SK-N-SH treated with all-trans-retinoic acid at 6 μM for 48 hours (cell line): Measurements from ENCODE around the gene CCRL2.

Experiments
- ATAC-seq: fragments of 200-7000 bp; cut with Tn5 transposase; 3 replicates; pipeline ENCODE4 v1.9.1; 2020; ENCODE audit warnings: mild to moderate bottlenecking, moderate library complexity
- ARNTL ChIP-seq: fragments of 450-650 bp; formaldehyde crosslinking; IDR thresholded peaks from 2 replicates; pipeline ENCODE4 v1.5.0; 2020; ENCODE audit warnings: low read depth, mild to moderate bottlenecking, moderate library complexity, borderline replicate concordance
- BACH2 ChIP-seq: fragments of 250-450 bp; sonication (Bioruptor Pico); IDR thresholded peaks from 2 replicates; pipeline ENCODE4 v1.9.0; 2021; ENCODE audit warnings: mild to moderate bottlenecking, borderline replicate concordance
- CSDC2 ChIP-seq: fragments of 250-450 bp; sonication (Bioruptor Pico); IDR thresholded peaks from 2 replicates; pipeline ENCODE4 v1.5.0; 2020; ENCODE audit warnings: mild to moderate bottlenecking, moderate library complexity
- CSRNP3 ChIP-seq: fragments of 250-450 bp; sonication (Bioruptor Pico); IDR thresholded peaks from 2 replicates; pipeline ENCODE4 v1.5.1; 2021; ENCODE audit warnings: mild to moderate bottlenecking, moderate library complexity
- ESRRG ChIP-seq: fragments of 250-450 bp; sonication (Bioruptor Pico); IDR thresholded peaks from 2 replicates; pipeline ENCODE4 v1.6.1; 2021; ENCODE audit warnings: mild to moderate bottlenecking
- GLIS3 ChIP-seq: fragments of 250-450 bp; sonication (Bioruptor Pico); IDR thresholded peaks from 2 replicates; pipeline ENCODE4 v1.5.0; 2020; ENCODE audit warnings: mild to moderate bottlenecking, moderate library complexity
- ISL1 ChIP-seq: fragments of 250-450 bp; sonication (Bioruptor Pico); IDR thresholded peaks from 2 replicates; pipeline ENCODE4 v2.1.2; 2022; ENCODE audit warnings: mild to moderate bottlenecking, moderate library complexity
- PATZ1 ChIP-seq: fragments of 250-450 bp; sonication (Bioruptor Pico); IDR thresholded peaks from 2 replicates; pipeline ENCODE4 v1.8.0; 2020; ENCODE audit warnings: mild to moderate bottlenecking, moderate library complexity, borderline replicate concordance
- PPARA ChIP-seq: fragments of 250-450 bp; sonication (Bioruptor Pico); IDR thresholded peaks from 2 replicates; pipeline ENCODE4 v1.5.0; 2020; ENCODE audit warnings: mild to moderate bottlenecking, borderline replicate concordance
- RARB ChIP-seq: fragments of 250-450 bp; sonication (Bioruptor Pico); IDR thresholded peaks from 2 replicates; pipeline ENCODE4 v1.8.0; 2021; ENCODE audit warnings: mild to moderate bottlenecking, moderate library complexity
- SNAI2 ChIP-seq: fragments of 250-450 bp; sonication (Bioruptor Pico); IDR thresholded peaks from 2 replicates; pipeline ENCODE4 v1.5.0; 2020; ENCODE audit warnings: mild to moderate bottlenecking, moderate library complexity
- TCF4 ChIP-seq: fragments of 250-450 bp; sonication (Bioruptor Pico); IDR thresholded peaks from 2 replicates; pipeline ENCODE4 v1.8.0; 2021; ENCODE audit warnings: mild to moderate bottlenecking, moderate library complexity, borderline replicate concordance
- TOX ChIP-seq: fragments of 250-450 bp; sonication (Bioruptor Pico); IDR thresholded peaks from 2 replicates; pipeline ENCODE4 v1.8.0; 2021; ENCODE audit warnings: mild to moderate bottlenecking, moderate library complexity, borderline replicate concordance
- ZC3H10 ChIP-seq: fragments of 250-450 bp; sonication (Bioruptor Pico); IDR thresholded peaks from 2 replicates; pipeline ENCODE4 v1.5.1; 2021; ENCODE audit warnings: mild to moderate bottlenecking, moderate library complexity
- ZFP3 ChIP-seq: fragments of 250-450 bp; sonication (Bioruptor Pico); IDR thresholded peaks from 2 replicates; pipeline ENCODE4 v1.5.0; 2020; ENCODE audit warnings: mild to moderate bottlenecking, moderate library complexity
- ZFP30 ChIP-seq: fragments of 450-650 bp; formaldehyde crosslinking; IDR thresholded peaks from 2 replicates; pipeline ENCODE4 v1.5.0; 2022; ENCODE audit warnings: mild to moderate bottlenecking, moderate library complexity
- ZNF565 ChIP-seq: fragments of 450-650 bp; formaldehyde crosslinking; conservative IDR thresholded peaks from 2 replicates; pipeline ENCODE4 v1.5.0; 2020; ENCODE audit warnings: low read depth, mild to moderate bottlenecking, moderate library complexity
- ZNF70 ChIP-seq: fragments of 450-650 bp; formaldehyde crosslinking; IDR thresholded peaks from 2 replicates; pipeline ENCODE4 v1.5.0; 2020; ENCODE audit warnings: mild to moderate bottlenecking, moderate library complexity
- ZNF8 ChIP-seq: fragments of 450-650 bp; formaldehyde crosslinking; IDR thresholded peaks from 2 replicates; pipeline ENCODE4 v1.5.0; 2020; ENCODE audit warnings: mild to moderate bottlenecking, moderate library complexity
- TF ChIP-seq, protein P1 (sequence below): fragments of 250-450 bp; sonication (Bioruptor Pico); IDR thresholded peaks from 2 replicates; pipeline ENCODE4 v1.5.1; 2020; ENCODE audit warnings: low read depth, mild to moderate bottlenecking, moderate library complexity
- TF ChIP-seq, protein P2 (sequence below): fragments of 250-450 bp; sonication (Bioruptor Pico); IDR thresholded peaks from 2 replicates; pipeline ENCODE4 v1.5.0; 2020; ENCODE audit warnings: mild to moderate bottlenecking, moderate library complexity

Gene CCRL2

GRCh38 chr3:46454209-46454595, 47.1 kb downstream of the CCRL2 start:
- no peak for ATAC-seq
- TF ChIP-seq ZFP30 (no peak), BACH2 (CRISPR knock-in tag) (no peak), RARB (CRISPR knock-in tag) (no peak), PATZ1 (CRISPR knock-in tag) (no peak), ZNF70 (CRISPR knock-in tag) (no peak), ZC3H10 (CRISPR knock-in tag) (no peak), ZNF8 (CRISPR knock-in tag) (no peak), TCF4 (CRISPR knock-in tag) (no peak), SNAI2 (CRISPR knock-in tag) (no peak), ZFP3 (no peak), CSRNP3 (CRISPR knock-in tag) (no peak), ESRRG (CRISPR knock-in tag) (no peak)
- TF ChIP-seq, protein P1, sequence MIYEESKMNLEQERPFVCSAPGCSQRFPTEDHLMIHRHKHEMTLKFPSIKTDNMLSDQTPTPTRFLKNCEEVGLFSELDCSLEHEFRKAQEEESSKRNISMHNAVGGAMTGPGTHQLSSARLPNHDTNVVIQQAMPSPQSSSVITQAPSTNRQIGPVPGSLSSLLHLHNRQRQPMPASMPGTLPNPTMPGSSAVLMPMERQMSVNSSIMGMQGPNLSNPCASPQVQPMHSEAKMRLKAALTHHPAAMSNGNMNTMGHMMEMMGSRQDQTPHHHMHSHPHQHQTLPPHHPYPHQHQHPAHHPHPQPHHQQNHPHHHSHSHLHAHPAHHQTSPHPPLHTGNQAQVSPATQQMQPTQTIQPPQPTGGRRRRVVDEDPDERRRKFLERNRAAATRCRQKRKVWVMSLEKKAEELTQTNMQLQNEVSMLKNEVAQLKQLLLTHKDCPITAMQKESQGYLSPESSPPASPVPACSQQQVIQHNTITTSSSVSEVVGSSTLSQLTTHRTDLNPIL = no peak
- TF ChIP-seq, protein P2, sequence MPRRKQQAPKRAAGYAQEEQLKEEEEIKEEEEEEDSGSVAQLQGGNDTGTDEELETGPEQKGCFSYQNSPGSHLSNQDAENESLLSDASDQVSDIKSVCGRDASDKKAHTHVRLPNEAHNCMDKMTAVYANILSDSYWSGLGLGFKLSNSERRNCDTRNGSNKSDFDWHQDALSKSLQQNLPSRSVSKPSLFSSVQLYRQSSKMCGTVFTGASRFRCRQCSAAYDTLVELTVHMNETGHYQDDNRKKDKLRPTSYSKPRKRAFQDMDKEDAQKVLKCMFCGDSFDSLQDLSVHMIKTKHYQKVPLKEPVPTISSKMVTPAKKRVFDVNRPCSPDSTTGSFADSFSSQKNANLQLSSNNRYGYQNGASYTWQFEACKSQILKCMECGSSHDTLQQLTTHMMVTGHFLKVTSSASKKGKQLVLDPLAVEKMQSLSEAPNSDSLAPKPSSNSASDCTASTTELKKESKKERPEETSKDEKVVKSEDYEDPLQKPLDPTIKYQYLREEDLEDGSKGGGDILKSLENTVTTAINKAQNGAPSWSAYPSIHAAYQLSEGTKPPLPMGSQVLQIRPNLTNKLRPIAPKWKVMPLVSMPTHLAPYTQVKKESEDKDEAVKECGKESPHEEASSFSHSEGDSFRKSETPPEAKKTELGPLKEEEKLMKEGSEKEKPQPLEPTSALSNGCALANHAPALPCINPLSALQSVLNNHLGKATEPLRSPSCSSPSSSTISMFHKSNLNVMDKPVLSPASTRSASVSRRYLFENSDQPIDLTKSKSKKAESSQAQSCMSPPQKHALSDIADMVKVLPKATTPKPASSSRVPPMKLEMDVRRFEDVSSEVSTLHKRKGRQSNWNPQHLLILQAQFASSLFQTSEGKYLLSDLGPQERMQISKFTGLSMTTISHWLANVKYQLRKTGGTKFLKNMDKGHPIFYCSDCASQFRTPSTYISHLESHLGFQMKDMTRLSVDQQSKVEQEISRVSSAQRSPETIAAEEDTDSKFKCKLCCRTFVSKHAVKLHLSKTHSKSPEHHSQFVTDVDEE = no peak

DNA sequence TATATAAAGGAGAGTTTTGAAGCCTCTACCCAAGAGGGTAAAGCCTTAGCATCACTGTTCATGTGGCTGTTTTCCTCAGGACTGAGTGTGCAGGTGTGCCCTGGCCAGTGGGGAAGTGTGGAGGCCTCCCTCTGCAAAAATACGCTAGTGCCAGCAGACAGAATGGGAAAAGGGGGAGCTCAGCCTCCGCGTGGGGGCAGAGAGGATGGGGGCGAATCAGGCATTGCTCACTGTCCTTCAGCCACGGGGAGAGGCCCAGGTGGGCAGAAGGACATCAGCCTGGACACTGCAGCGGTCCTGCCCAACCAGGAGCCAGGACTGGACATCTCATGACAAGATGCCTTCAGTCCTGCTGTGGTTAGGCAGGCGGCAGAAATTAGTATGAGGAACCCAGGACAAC, 47.5 kb downstream of the CCRL2 start:
- TF ChIP-seq ZFP30 (no peak), CSDC2 (CRISPR knock-in tag) (no peak), ZNF565 (CRISPR knock-in tag) (no peak), BACH2 (CRISPR knock-in tag) (no peak), TCF4 (CRISPR knock-in tag) (no peak), CSRNP3 (CRISPR knock-in tag) (no peak), ZFP3 (no peak), ISL1 (CRISPR knock-in tag) (no peak)
- TF ChIP-seq, protein P1 = no peak
- ATAC-seq = no peak

DNA sequence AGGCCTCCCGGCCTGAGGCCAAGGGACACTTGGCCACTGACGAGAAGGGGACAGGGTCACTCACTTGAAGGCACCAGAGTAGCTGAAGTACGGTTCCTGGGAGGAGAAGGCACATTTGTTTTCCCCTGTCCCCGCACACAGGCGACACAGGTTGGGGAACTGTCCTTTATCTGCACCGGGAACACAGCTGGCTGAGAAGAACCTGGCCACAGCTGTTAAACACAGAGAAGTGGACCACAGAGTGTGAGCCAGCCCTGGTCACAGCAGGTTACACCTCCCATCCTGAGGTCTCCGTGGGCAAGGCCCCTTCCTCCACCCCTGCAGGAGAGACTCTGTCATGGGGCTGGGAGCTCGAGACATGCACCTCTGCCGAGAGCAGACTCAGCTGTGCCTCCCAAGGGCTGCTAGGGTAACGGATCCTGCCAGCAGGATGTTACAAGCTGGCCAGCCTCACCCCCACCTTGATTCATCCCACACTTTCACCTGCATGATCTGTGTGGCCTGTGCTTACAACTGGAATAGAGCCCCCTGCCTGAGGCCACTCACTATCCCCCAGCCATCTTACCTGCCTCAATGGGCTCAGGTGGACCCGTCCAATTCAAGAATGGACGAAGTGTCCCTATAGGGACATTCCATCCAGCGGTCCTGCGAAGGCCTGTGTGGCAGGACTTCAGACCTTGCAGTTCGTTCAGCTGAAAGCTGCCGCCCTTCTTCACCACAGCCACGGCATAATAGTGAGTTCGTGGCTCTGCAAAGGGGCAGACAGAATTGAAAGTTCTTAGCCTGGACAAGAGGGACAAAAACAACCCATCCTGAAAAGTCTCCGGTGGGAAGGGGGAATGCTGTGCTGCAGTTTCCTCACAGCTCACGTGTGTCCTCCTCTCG, 48.4 kb downstream of the CCRL2 start:
- TF ChIP-seq PPARA (CRISPR knock-in tag) (no peak), TCF4 (CRISPR knock-in tag) (no peak), ZFP30 (no peak), SNAI2 (CRISPR knock-in tag) (no peak), CSDC2 (CRISPR knock-in tag) (no peak), TOX (CRISPR knock-in tag) (no peak), GLIS3 (CRISPR knock-in tag) (no peak), ARNTL (no peak), CSRNP3 (CRISPR knock-in tag) (no peak)
- TF ChIP-seq, protein P2 = no peak
- TF ChIP-seq, all 23 proteins: peak for 0
- no peak for ATAC-seq
